Right atrium auricular region (tissue), 2 donors: Measurements from ENCODE around the gene LRRC38. TPM values are rescaled to one million over a fixed set of nuclear protein-coding genes. Genes with fewer than 3 reads are reported as not detected.

Experiments used
- DNase-seq: peaks from one replicate; pipeline ENCODE4 v3.0.0-alpha.2; 2019; ENCODE audit warnings: low spot score
- H3K27ac ChIP-seq, 2 donors: fragments of 200-600 bp; sonication (generic); 1 replicate in 1 of 2; 2 replicates in 1 of 2; pipeline ENCODE4 v1.5.1; 2016 to 2019
- H3K27me3 ChIP-seq, 2 donors: fragments of 200-600 bp; sonication (generic); one replicate each; pipeline versions ENCODE4 v1.5.1 to v1.6.0; 2017 to 2019
- H3K36me3 ChIP-seq: fragments of 200-600 bp; sonication (generic); one replicate; pipeline ENCODE4 v1.5.1; 2016
- H3K4me1 ChIP-seq, 2 donors: fragments of 200-600 bp; sonication (generic); one replicate each; pipeline versions ENCODE4 v1.5.1 to v1.6.0; 2017 to 2019
- H3K4me3 ChIP-seq, 2 donors: fragments of 200-600 bp; sonication (generic); 1 replicate in 1 of 2; 2 replicates in 1 of 2; pipeline ENCODE4 v1.5.1; 2017 to 2019; ENCODE audit warnings: mild to moderate bottlenecking in 1 of 2, moderate library complexity in 1 of 2
- H3K9me3 ChIP-seq, 2 donors: fragments of 200-600 bp; sonication (generic); one replicate each; pipeline ENCODE4 v1.5.1; 2019
- total RNA-seq, 2 donors: library from RNA; depleted of rRNA; stranded (reverse); fragments of >200 nt; gene quantifications; one replicate each; pipeline ENCODE4 v1.1.0, GENCODE V29; 2016
- TF ChIP-seq, protein P1 (sequence below), 2 donors: fragments of 200-600 bp; sonication (generic); IDR thresholded peaks; one replicate each; pipeline ENCODE4 v1.5.1; 2019; ENCODE audit warnings: antibody characterized with exemption in 2 of 2

Gene LRRC38
- total RNA-seq, 2 donors from 2014 or later = 0.98 TPM; not detected in 1

DNA sequence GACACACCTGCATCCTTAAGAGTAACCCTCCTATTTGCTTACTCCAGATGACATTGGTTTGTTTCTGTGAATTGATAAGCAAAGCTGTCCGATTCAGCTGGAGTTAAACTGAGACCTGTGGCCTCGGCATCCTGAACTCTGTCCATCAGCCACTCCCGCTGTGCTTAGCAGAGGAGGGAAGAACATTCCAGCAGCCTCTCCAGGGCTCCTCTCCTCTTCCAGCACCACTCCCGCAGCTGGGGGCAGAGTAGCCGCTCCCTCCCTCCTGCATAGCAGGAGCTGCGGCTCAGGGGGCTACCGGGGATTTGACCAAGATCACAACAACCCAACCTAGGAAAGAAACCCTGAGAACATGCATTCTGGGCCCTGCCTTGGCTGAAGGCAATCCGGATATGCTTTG, 8.8 kb downstream of the LRRC38 start:
- H3K27me3 ChIP-seq = no peaks in the 10 kb centered on the region
- H3K36me3 ChIP-seq = no peaks in the 10 kb centered on the region
- H3K9me3 ChIP-seq = no peaks in the 10 kb centered on the region
- H3K4me3 ChIP-seq = no peak overlapping the region
- no peak for DNase-seq
- H3K27ac ChIP-seq = no peak overlapping the region
- TF ChIP-seq, protein P1, sequence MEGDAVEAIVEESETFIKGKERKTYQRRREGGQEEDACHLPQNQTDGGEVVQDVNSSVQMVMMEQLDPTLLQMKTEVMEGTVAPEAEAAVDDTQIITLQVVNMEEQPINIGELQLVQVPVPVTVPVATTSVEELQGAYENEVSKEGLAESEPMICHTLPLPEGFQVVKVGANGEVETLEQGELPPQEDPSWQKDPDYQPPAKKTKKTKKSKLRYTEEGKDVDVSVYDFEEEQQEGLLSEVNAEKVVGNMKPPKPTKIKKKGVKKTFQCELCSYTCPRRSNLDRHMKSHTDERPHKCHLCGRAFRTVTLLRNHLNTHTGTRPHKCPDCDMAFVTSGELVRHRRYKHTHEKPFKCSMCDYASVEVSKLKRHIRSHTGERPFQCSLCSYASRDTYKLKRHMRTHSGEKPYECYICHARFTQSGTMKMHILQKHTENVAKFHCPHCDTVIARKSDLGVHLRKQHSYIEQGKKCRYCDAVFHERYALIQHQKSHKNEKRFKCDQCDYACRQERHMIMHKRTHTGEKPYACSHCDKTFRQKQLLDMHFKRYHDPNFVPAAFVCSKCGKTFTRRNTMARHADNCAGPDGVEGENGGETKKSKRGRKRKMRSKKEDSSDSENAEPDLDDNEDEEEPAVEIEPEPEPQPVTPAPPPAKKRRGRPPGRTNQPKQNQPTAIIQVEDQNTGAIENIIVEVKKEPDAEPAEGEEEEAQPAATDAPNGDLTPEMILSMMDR (IDR thresholded peaks at IDR 0.05) = no peak
- no peaks in the 10 kb centered on the region for H3K4me1 ChIP-seq

DNA sequence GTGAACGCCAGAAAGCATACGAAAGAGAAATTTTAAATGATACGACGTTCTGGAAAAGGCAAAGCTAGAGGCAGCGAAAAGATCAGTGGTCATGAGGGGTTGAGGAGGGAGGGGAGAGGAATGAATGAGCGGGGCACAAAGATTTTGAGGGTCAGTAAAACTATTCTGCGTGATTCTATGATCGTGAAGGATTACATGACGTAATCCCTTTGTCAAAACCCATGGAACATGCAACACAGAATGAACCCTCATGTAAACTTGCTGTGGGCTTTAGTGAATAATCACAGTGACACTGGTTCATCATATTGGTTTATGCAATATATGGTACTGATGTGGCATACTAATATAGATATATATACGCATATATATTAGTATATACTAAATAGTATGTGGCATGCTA, 13.0 kb downstream of the LRRC38 start:
- H3K9me3 ChIP-seq = no peaks in the 10 kb centered on the region
- no peak for DNase-seq
- TF ChIP-seq, protein P1 (IDR thresholded peaks at IDR 0.05) = no peak
- H3K27ac ChIP-seq = no peak overlapping the region
- no peak overlapping the region for H3K4me3 ChIP-seq
- no peaks in the 10 kb centered on the region for H3K4me1 ChIP-seq
- no peaks in the 10 kb centered on the region for H3K36me3 ChIP-seq
- no peaks in the 10 kb centered on the region for H3K27me3 ChIP-seq

DNA sequence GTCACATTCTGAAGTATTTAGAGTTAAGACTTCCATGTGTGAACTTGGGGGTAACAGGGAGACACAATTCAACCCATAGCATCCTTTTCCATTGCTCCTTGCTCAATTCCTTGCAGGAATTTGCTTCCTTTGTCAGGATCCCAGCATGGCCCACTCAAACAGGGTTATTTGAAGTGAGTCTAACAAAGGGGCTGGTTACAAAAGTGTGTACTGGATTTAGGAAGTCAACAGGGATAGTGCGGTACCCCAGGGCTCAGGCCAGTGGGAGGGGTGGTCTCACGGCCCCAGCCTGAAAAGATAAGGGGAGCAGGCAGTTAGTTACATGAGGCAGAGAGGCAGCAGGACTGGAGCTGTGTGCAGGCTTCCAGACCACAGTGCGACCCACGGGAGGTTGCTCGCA, 14.4 kb downstream of the LRRC38 start:
- TF ChIP-seq, protein P1 (IDR thresholded peaks at IDR 0.05) = no peak
- no peaks in the 10 kb centered on the region for H3K36me3 ChIP-seq
- H3K4me3 ChIP-seq = no peak overlapping the region
- H3K27ac ChIP-seq = no peak overlapping the region
- H3K9me3 ChIP-seq = no peaks in the 10 kb centered on the region
- no peaks in the 10 kb centered on the region for H3K4me1 ChIP-seq
- DNase-seq = no peak
- no peaks in the 10 kb centered on the region for H3K27me3 ChIP-seq

DNA sequence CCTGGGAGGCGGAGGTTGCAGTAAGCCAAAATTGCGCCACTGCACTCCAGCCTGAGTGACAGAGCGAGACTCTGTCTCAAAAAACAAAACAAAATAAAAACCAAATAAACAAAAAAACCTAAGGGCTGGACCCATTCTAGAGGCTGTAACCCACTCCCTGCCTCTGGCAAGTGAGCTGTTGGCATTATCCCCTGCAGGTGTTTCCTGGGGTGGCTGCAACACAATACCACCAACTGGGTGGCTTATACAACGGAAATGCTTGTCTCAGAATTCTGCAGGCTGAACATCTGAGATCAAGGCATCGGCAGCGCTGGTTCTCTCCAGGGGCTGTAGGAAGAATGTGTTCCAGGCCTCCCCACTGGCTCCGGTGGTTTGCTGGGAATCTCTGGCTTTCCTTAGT, 15.2 kb downstream of the LRRC38 start:
- Histone ChIP-seq H3K27me3 (no peaks in the 10 kb centered on the region), H3K27ac (no peak overlapping the region)

DNA sequence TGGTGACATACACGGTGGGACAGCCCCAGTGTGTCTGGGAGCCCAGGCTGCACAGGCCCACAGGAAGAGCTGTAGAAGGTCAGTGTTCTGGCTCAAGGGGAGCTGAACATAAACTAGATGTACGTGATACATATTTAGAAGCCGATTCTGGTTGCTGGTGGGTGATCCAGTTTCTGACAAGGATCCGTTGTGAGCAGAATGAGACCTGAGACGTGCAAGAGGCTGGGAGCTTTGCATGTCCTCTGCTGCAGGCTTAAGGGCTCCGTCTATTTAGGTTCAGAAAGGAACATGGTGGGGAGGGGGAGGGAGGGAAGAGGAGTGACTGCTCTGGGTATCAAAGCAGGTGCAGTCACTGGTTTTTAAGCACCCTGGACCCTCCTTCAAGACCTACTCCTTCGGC, 18.6 kb downstream of the LRRC38 start:
- H3K9me3 ChIP-seq = no peaks in the 10 kb centered on the region
- H3K27ac ChIP-seq = no peak overlapping the region
- TF ChIP-seq, protein P1 (IDR thresholded peaks at IDR 0.05) = no peak
- no peaks in the 10 kb centered on the region for H3K36me3 ChIP-seq
- H3K27me3 ChIP-seq = no peaks in the 10 kb centered on the region
- H3K4me3 ChIP-seq = no peak overlapping the region
- H3K4me1 ChIP-seq = no peaks in the 10 kb centered on the region
- DNase-seq = no peak

More for the DNA sequence above, 15.2 kb downstream of the LRRC38 start:
- Histone ChIP-seq H3K9me3 (no peaks in the 10 kb centered on the region), H3K4me3 (no peak overlapping the region), H3K4me1 (no peaks in the 10 kb centered on the region), H3K36me3 (no peaks in the 10 kb centered on the region)
- TF ChIP-seq, protein P1 (IDR thresholded peaks at IDR 0.05) = no peak
- no peak for DNase-seq

DNA sequence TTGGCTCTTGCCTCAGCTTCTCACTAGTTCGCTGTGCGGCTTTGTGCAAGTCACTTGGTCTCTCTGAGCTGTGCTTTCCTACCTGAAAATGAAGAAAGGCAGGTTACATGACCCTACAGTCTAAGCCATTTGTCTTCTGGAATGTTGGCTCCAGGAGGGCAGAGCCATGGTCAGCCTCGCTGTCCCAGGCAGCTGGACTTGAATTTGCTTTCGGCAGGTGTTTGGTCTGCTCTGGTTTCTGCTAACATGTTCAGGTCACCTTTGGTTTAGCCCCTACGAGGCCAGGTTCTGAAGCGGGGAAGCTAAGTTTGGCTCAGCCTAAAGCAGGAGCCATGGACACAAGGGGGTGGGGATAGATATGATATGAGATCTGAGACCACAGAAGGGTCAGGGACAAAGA, 19.1 kb downstream of the LRRC38 start:
- Histone ChIP-seq H3K4me1 (no peaks in the 10 kb centered on the region), H3K27ac (no peak overlapping the region), H3K36me3 (no peaks in the 10 kb centered on the region), H3K27me3 (no peaks in the 10 kb centered on the region), H3K9me3 (no peaks in the 10 kb centered on the region), H3K4me3 (no peak overlapping the region)
- TF ChIP-seq, protein P1 (IDR thresholded peaks at IDR 0.05) = no peak
- no peak for DNase-seq
